ENCODE results near the gene FAM161A.
A peak's percentile ranks its signal among the peaks of the same experiment; 100 is the strongest.
"Not testable (repeated sequence)": the region's sequence is repeated elsewhere in the genome, so short reads cannot be mapped to it uniquely, and the experiment has no call there.

Gene FAM161A

DNA sequence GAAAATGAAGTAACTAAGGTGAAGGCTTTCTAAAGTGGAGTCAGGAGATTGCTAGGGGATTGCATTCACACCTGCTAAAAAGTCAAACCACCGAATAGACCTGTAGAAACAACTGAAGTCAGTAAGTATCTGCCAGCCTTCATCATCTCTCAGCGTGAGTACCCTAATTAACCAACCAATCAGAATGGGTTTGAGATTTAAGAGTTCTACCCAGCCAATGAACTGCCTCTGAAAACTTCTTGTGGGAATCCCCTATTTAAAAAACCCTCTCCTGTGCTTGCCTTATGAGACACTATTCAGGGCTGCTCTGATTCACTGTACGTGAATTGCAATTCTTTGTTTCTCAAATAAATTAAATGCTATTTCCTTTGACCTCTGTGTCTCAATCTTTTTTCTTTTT is 3.4 kb upstream of the FAM161A start:
- no peak overlapping the region for H3K27ac ChIP-seq
- TF ChIP-seq, protein P1, sequence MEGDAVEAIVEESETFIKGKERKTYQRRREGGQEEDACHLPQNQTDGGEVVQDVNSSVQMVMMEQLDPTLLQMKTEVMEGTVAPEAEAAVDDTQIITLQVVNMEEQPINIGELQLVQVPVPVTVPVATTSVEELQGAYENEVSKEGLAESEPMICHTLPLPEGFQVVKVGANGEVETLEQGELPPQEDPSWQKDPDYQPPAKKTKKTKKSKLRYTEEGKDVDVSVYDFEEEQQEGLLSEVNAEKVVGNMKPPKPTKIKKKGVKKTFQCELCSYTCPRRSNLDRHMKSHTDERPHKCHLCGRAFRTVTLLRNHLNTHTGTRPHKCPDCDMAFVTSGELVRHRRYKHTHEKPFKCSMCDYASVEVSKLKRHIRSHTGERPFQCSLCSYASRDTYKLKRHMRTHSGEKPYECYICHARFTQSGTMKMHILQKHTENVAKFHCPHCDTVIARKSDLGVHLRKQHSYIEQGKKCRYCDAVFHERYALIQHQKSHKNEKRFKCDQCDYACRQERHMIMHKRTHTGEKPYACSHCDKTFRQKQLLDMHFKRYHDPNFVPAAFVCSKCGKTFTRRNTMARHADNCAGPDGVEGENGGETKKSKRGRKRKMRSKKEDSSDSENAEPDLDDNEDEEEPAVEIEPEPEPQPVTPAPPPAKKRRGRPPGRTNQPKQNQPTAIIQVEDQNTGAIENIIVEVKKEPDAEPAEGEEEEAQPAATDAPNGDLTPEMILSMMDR (IDR thresholded peaks at IDR 0.05) = no peak
- no peak overlapping the region for H3K4me3 ChIP-seq
- no peak for DNase-seq (ENCODE audit: low spot score)

DNA sequence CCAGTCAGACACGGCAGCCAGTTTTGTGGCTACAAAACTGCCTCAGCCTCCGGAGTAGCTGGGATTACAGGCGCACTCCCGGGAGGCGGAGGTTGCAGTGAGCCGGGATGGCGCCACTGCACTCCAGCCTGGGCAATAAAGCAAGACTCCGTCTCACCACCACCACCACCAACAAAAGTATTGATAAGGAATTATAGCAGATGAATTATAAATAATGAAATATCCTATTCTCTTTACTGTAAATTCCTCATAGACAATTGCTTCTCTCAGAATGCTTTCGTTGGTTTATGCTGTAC is 1.4 kb upstream of the FAM161A start:
- H3K4me3 ChIP-seq = peak overlapping the region; percentile 76
- no peak overlapping the region for H3K27ac ChIP-seq
- DNase-seq (ENCODE audit: low spot score) = no peak
- TF ChIP-seq, protein P1 (IDR thresholded peaks at IDR 0.05) = no peak

DNA sequence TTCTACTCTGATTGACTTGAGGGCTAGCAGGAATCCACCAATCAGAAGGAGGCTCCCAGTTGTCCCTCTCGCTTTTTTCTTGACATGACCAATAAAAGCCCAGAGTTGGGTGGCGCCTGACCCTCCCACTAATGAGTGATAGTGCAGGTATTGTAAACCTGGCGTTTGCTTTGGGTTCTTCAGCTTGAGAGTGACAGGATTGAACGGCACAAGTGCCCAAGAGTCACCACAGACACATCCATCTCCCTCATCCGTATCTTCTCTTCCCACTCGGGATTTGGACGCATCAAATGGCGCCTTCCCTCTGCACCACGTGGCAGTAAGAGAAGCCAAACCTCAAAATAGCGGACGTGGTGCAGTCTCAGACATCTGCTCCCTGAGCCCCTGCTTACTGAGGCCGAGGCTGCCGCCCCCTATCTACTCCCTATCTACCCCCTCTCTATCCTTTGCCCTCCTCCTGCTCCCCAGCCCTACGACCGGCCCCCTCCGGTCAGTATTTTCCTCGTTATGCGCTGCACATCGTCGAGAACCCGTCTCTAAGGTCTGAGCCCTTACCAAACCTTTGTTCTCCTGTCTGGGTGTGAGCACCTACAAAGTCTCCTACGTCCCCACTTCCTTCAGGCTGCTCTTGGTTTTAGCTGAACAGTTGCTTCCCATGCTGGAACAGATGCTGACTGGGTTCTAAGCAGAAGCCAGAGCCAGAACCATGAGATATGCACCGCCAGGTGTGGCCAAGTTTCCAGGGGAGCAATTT is 881 bp upstream of the FAM161A start:
- Histone ChIP-seq H3K27ac (peak overlapping the region; percentile 85 to 90), H3K4me3 (peak overlapping the region; percentile 76)
- DNase-seq (ENCODE audit: low spot score) = peak; percentile 91
- TF ChIP-seq, protein P1 (IDR thresholded peaks at IDR 0.05) = no peak

DNA sequence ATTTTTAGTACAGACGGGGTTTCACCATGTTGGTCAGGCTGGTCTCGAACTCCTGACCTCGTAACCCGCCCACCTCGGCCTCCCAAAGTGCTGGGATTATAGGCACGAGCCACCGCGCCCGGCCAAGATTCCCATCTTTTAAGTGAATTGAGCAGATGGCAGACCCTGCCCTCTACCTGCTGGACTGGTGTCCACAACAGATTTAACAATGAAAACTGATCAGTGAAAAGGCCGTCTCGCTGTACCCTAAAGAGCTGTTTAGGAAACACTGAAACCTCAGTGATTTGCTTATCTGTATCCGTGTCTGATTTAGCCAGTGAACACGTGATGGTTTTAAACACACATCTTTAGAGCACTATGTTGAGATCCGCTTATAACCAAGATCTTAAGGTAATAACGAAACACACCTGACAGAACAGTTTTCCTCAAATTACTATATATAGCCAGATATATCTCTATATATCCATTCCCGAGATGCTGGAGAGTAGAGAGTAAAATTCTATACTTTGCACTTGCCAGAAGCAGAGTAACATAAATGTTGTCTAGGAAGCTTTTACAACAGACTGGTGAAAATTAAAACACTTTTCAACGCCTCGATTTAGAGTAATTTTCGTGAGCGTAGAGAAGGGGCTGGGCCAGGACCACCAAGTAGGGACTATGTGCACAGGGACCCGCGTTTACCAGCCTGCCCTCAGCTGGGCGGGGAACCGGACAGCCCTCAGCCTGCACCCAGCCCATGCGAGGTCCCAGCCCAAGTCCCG is 594 bp downstream of the FAM161A start:
- no peak for DNase-seq (ENCODE audit: low spot score)
- H3K27ac ChIP-seq = peak overlapping the region; percentile 85 to 90
- TF ChIP-seq, protein P1 (IDR thresholded peaks at IDR 0.05) = no peak
- H3K4me3 ChIP-seq = peak overlapping the region; percentile 76

DNA sequence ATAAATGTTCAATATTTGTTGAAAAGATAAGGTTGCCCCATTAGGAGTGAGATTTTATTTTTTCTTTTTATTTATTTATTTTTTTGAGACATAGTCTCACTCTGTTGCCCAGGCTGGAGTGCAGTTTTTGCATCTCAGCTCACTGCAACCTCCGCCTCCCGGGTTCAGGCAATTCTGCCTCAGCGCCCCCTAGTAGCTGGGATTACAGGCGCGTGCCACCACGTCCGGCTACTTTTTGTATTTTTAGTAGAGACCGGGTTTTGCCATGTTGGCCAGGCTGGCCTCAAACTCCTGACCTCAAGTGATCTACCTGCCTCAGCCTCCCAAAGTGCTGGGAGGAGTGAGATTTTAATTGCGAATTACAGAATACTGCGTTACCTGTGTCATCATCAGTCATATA is 2.6 kb downstream of the FAM161A start:
- not testable (repeated sequence) for H3K27ac ChIP-seq; DNase-seq (ENCODE audit: low spot score); H3K4me3 ChIP-seq

DNA sequence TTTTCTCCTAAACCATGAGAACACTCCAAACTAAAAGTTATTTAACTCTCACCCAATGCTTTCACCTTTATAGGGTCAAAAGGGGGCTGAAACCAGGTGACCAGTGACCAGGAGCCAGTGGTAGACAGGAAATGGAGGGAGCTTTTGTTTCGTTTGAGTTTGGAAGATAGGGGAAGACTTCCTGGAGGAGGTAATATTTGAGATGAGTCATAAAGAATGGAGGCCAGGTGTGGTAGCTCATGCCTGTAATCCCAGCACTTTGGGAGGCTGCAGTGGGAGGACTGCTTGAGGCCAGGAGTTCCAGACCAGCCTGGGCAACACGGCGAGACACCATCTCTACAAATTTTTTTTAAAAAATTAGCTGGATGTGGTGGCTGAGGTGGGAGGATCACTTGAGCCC is 8.5 kb downstream of the FAM161A start:
- TF ChIP-seq, protein P1 (IDR thresholded peaks at IDR 0.05) = no peak
- DNase-seq (ENCODE audit: low spot score) = no peak
- no peak overlapping the region for H3K4me3 ChIP-seq
- H3K27ac ChIP-seq = no peak overlapping the region

DNA sequence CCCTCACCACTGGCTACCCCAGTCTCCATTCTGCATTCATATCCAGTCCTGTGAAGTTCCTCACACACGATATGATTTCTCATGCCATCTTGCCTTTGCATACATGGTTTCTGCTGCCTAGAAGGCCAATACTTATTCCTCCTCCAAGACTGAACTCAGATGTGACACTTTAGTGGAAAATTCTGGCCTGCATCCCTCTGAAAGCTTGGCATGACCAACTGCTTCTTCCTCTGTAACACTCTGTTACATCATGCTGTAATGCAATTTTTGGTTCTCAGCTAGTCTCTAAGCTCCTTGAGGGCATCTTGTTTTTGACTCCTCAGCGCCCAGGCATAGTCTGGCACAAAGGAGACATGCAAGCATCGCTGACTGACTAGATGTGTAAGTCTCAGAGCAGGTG is 12.6 kb downstream of the FAM161A start:
- DNase-seq (ENCODE audit: low spot score) = no peak
- TF ChIP-seq, protein P1 (IDR thresholded peaks at IDR 0.05) = no peak
- no peak overlapping the region for H3K27ac ChIP-seq
- no peak overlapping the region for H3K4me3 ChIP-seq
